B cell (primary cell): ENCODE data around the gene FBLN2.

ENCODE experiments used
- EZH2 ChIP-seq: IDR thresholded peaks from 2 replicates; pipeline ENCODE4 v1.6.1; 2012; ENCODE audit warnings: borderline replicate concordance, low read depth, mild to moderate bottlenecking, moderate library complexity, low read length; ENCODE audit not compliant: insufficient read depth, poor library complexity, severe bottlenecking
- TF ChIP-seq, protein P1 (sequence below): fragments of 200-600 bp; IDR thresholded peaks from one replicate; pipeline ENCODE4 v1.8.0; 2022; ENCODE audit warnings: antibody characterized with exemption, mild to moderate bottlenecking

DNA sequence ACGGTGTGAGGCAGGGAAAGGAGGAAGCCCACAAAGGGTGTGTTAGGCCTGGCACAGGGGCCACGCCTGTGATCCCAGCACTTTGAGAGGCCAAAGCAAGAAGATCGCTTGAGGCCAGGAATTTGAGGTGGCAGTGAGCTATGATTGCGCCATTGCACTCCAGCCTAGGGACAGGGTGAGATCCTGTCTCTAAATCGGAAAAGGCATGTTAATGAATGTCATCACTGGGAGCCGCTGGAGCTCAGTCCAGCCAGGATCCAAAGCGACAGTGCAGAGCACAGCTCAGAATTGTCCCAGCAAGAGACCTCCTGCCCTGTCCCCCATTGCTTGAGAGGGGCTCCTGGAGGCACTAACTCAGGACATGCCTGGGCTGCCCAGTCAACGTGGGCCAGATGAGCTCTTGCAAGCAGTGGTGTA is 15.0 kb upstream of the FBLN2 start:
- TF ChIP-seq, protein P1, sequence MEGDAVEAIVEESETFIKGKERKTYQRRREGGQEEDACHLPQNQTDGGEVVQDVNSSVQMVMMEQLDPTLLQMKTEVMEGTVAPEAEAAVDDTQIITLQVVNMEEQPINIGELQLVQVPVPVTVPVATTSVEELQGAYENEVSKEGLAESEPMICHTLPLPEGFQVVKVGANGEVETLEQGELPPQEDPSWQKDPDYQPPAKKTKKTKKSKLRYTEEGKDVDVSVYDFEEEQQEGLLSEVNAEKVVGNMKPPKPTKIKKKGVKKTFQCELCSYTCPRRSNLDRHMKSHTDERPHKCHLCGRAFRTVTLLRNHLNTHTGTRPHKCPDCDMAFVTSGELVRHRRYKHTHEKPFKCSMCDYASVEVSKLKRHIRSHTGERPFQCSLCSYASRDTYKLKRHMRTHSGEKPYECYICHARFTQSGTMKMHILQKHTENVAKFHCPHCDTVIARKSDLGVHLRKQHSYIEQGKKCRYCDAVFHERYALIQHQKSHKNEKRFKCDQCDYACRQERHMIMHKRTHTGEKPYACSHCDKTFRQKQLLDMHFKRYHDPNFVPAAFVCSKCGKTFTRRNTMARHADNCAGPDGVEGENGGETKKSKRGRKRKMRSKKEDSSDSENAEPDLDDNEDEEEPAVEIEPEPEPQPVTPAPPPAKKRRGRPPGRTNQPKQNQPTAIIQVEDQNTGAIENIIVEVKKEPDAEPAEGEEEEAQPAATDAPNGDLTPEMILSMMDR: no peak
- TF ChIP-seq EZH2: no peak
